Measurements from ENCODE around the gene UCHL5. TPM values are rescaled to one million over a fixed set of nuclear protein-coding genes. Genes with fewer than 3 reads are reported as not detected.
A peak's percentile ranks its signal among the peaks of the same experiment; 100 is the strongest.

The UCHL5 gene
- total RNA-seq, 1 donor from 2014 or later, result 36.4 TPM

DNA sequence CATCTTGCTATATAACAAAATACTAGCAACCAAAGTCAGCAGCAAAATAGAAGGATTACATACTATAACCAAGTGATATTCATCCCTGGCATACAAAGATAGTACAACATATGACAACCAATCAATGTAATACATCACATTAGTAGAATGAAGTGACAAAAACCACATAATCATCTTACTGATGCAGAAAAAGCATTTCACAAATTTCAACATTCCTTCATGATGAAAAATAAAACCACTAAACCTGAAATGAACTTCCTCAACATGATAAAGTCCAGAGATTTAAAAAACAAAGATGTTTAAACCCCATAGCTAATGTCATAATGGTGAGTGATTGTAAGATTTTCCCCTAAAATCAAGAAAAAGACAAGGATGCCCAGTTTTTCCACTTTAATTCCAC, 18.8 kb upstream of the UCHL5 start:
- Mint-ChIP-seq H3K9me3 (no peaks in the 10 kb centered on the region), H3K36me3 (ENCODE audit: low read depth) (peaks cover 55% of the 10 kb centered on the region), H3K4me3 (no peak overlapping the region), H3K4me1 (no peaks in the 10 kb centered on the region), H3K27ac (no peak overlapping the region), H3K27me3 (no peaks in the 10 kb centered on the region)
- ChIA-PET CTCF (no interaction called here), POLR2A (interaction anchor here (0.6 kb wide), 1 partner anchor 16 kb away, joined by 5 read pairs; no protein-coding TSS in a partner anchor)
- intact Hi-C loops (cut with micrococcal nuclease), result no loop called here
- DNase-seq, result no peak
- TF ChIP-seq, protein P1, sequence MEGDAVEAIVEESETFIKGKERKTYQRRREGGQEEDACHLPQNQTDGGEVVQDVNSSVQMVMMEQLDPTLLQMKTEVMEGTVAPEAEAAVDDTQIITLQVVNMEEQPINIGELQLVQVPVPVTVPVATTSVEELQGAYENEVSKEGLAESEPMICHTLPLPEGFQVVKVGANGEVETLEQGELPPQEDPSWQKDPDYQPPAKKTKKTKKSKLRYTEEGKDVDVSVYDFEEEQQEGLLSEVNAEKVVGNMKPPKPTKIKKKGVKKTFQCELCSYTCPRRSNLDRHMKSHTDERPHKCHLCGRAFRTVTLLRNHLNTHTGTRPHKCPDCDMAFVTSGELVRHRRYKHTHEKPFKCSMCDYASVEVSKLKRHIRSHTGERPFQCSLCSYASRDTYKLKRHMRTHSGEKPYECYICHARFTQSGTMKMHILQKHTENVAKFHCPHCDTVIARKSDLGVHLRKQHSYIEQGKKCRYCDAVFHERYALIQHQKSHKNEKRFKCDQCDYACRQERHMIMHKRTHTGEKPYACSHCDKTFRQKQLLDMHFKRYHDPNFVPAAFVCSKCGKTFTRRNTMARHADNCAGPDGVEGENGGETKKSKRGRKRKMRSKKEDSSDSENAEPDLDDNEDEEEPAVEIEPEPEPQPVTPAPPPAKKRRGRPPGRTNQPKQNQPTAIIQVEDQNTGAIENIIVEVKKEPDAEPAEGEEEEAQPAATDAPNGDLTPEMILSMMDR (IDR thresholded peaks at IDR 0.05), result no peak
- no peak for ATAC-seq (ENCODE audit: low read depth)

DNA sequence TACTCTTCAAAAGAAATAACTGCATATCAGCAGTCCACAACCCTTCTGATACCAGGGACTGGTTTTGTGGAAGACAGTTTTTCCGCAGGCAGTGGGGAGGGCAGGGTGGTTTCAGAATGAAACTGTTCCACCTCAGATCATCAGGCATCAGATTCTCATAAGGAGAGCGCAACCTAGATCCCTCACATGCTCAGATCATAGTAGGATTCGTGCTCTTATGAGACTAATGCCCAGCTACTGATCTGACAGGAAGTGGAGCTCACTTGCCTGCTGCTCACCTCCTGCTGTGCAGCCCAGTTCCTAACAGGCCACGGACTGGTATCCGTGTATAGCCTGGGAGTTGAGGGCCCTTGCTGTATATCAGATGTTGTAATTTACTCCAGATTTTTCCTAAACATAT, 11.8 kb upstream of the UCHL5 start:
- TF ChIP-seq, protein P1 (IDR thresholded peaks at IDR 0.05), result no peak
- Mint-ChIP-seq H3K27ac (peak overlapping the region; percentile 65), H3K4me3 (no peak overlapping the region), H3K36me3 (ENCODE audit: low read depth) (peaks cover 18% of the 10 kb centered on the region), H3K4me1 (peaks cover 35% of the 10 kb centered on the region), H3K27me3 (no peaks in the 10 kb centered on the region), H3K9me3 (no peaks in the 10 kb centered on the region)
- no peak for DNase-seq
- ChIA-PET CTCF (interaction anchor here (1.1 to 1.5 kb wide), 2 partner anchors 12 to 51 kb away, joined by 3 to 6 read pairs; partner anchors contain the start of genes CDC73 and UCHL5), POLR2A (interaction anchor here (0.7 to 0.9 kb wide), 2 partner anchors 12 to 34 kb away, joined by 3 to 7 read pairs; partner anchors contain the start of genes GLRX2 and UCHL5)
- intact Hi-C loops (cut with micrococcal nuclease), result loop anchor here (1.0 to 2.0 kb wide), 2 partner anchors 12 to 50 kb away; partner anchors contain the start of genes RO60 and UCHL5
- ATAC-seq (ENCODE audit: low read depth), result peak; percentile 21

DNA sequence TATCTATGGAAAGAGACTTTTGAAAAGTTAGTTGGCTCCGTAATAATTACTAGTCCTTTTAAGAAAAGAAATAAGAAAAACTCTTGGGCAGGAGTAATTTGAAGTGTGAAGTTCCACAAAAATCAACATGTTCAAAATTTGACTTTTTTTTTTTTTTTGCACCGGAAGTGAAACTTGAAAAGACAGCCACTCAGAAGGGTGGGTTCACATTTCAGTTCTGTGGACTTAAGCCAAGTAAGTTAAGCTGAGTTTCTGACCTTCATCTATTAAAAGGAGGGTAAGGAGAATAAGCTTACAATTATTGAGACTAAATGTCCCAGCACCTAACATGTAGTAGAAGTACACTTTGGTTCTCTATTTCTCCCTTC, 11.2 kb upstream of the UCHL5 start:
- no peak overlapping the region for H3K4me3 Mint-ChIP-seq
- no peaks in the 10 kb centered on the region for H3K27me3 Mint-ChIP-seq
- peaks cover 40% of the 10 kb centered on the region for H3K4me1 Mint-ChIP-seq
- H3K9me3 Mint-ChIP-seq, result no peaks in the 10 kb centered on the region
- ChIA-PET CTCF (interaction anchor here (1.1 to 1.5 kb wide), 2 partner anchors 12 to 52 kb away, joined by 3 to 6 read pairs; partner anchors contain the start of genes CDC73 and UCHL5), POLR2A (interaction anchor here (0.7 kb wide), 1 partner anchor 11 kb away, joined by 7 read pairs; the partner anchor contains the start of gene UCHL5)
- ATAC-seq (ENCODE audit: low read depth) (peak; percentile 34), DNase-seq (no peak)
- intact Hi-C loops (cut with micrococcal nuclease), result loop anchor here (1.0 to 2.0 kb wide), 2 partner anchors 11 to 50 kb away; partner anchors contain the start of genes RO60 and UCHL5
- peaks cover 13% of the 10 kb centered on the region for H3K36me3 Mint-ChIP-seq (ENCODE audit: low read depth)
- TF ChIP-seq, protein P1 (IDR thresholded peaks at IDR 0.05), result no peak
- H3K27ac Mint-ChIP-seq, result peak overlapping the region; percentile 65

DNA sequence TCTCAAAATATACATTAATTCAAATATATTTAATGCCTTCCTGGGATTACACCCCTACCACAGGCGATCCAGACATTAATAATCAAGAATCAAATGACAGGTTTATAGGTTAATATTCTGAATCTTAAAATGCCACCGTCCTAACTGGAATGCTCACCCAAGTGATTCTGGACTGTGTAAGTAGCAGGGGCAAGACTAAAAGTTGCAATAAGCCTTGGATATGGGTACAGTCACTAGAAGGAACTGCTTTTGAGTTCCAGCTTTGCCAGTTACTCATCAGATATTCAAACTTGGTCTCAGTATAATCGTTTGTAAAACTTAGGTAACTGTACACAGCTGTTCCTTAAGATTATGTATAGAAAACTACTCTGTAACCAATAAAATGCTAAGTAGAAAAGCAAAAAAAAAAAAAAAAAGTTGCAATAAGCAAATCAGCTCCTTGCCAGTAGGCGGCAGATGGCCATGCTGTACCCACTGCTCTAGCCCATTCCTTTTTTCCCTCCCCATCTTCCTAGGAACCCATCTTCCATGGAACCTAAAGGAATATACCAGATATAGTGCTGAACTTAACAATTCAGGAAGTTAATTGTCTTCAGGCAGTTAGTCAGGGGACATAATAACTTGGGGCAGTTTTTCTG, 10.7 kb upstream of the UCHL5 start:
- ChIA-PET CTCF (interaction anchor here (1.5 kb wide), 1 partner anchor 52 kb away, joined by 6 read pairs; the partner anchor contains the start of gene CDC73), POLR2A (no interaction called here)
- peak; percentile 25 for ATAC-seq (ENCODE audit: low read depth)
- TF ChIP-seq, protein P1 (IDR thresholded peaks at IDR 0.05), result no peak
- H3K36me3 Mint-ChIP-seq (ENCODE audit: low read depth), result peaks cover 13% of the 10 kb centered on the region
- no peaks in the 10 kb centered on the region for H3K27me3 Mint-ChIP-seq
- H3K27ac Mint-ChIP-seq, result peak overlapping the region; percentile 65
- no peak overlapping the region for H3K4me3 Mint-ChIP-seq
- intact Hi-C loops (cut with micrococcal nuclease), result loop anchor here (1.0 to 2.0 kb wide), 3 partner anchors 11 to 51 kb away; partner anchors contain the start of genes RO60 and UCHL5
- peaks cover 45% of the 10 kb centered on the region for H3K4me1 Mint-ChIP-seq
- H3K9me3 Mint-ChIP-seq, result no peaks in the 10 kb centered on the region
- DNase-seq, result no peak

DNA sequence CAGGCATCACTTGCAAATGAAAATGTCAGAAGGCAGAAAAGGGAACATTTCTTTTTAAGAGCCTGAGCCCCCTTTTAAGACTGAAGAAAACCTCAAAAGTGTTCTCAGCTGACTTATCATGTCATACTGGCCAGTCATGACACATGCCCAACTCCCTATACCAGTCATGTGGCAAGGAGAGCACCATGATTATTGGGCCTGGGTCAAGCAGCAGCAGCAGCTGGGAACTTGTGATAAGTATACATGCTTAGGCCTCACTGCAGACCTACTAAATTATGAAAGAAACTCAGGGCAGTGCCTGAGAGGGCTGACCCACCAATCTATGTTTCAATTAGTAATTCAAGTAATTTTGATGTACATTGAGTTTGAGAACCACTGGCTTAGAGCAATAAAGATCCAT, 8.9 kb upstream of the UCHL5 start:
- CTCF ChIA-PET, result no interaction called here
- Mint-ChIP-seq H3K27me3 (no peaks in the 10 kb centered on the region), H3K4me1 (peaks cover 55% of the 10 kb centered on the region), H3K27ac (no peak overlapping the region), H3K36me3 (ENCODE audit: low read depth) (peaks cover 12% of the 10 kb centered on the region), H3K4me3 (no peak overlapping the region), H3K9me3 (peaks cover 1% of the 10 kb centered on the region)
- no peak for DNase-seq
- POLR2A ChIA-PET, result interaction anchor here (0.9 to 2.0 kb wide), 2 partner anchors 9 to 16 kb away, joined by 3 to 7 read pairs; partner anchors contain the start of genes RO60 and UCHL5
- TF ChIP-seq, protein P1 (IDR thresholded peaks at IDR 0.05), result no peak
- intact Hi-C loops (cut with micrococcal nuclease), result loop anchor here (2.0 kb wide), 1 partner anchor 15 kb away; no protein-coding TSS in a partner anchor
- no peak for ATAC-seq (ENCODE audit: low read depth)

Measured in activated B cell treated with CpG ODN at 0.5 μM for 24 hours (primary cell).